Tracheal epithelial cell (primary cell): ENCODE measurements around the gene AARS2. TPM values are rescaled to one million over a fixed set of nuclear protein-coding genes. Genes with fewer than 3 reads are reported as not detected.

Experiments
- total RNA-seq: library from RNA; depleted of rRNA; stranded (reverse); fragments of >200 nt; gene quantifications from 2 replicates; pipeline ENCODE4 v1.2.1, GENCODE V29; 2014

The AARS2 gene
- total RNA-seq = 11.3 TPM in 2 replicates

DNA sequence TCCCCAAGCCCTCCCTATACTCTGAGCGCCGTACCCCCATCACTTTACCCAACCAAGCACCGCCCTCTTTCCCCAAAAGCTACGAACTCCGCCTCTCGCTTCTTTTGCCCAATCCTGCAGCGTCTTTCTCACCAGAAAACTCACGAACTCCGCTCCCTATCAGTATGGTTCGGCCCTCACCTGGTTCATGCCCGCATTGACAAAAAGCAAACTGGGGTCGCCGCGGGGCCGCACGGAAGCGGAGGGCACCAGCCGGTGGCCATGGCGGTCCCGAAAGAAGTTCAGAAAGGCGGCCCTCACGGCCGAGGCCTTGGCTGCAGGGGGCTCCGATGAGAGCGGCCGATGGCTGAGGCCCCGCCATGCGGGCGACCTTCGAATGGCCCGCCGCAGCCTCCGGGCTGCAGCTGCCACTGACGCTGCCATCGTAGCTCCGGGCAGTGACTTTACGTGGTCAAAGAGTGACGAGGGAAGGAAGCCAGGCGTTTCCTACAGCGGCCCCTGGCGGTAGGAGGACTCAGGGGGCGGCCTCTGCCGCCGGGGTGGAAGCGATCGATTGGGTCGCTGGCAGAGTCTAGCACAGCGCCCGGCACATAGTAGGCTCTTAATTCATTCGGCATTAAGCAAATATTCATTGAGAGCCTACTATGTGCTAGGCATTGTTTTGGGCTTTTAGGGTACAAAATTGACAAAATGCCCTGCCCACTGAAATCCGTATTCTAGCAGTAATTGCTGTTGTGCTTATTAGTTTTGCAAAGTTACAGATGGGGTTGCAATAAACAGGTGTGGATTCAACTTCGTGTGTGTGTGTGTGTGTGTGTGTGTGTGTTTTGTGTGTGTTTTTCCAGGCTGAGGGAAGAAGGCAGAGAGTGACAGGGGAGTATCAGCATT is at the start of gene AARS2:
TSS of gene AARS2 (minus strand) at position 447 of the 888 bp plus-strand sequence. CDS start at position 423, 24 bp downstream.

GRCh38 chr6:44342489-44342888 is 29.3 kb upstream of the AARS2 start, which contains the start of gene SPATS1:
Gene SPATS1 (plus strand): TSS chr6:44342650. CDS start chr6:44343096, 446 bp downstream.

DNA sequence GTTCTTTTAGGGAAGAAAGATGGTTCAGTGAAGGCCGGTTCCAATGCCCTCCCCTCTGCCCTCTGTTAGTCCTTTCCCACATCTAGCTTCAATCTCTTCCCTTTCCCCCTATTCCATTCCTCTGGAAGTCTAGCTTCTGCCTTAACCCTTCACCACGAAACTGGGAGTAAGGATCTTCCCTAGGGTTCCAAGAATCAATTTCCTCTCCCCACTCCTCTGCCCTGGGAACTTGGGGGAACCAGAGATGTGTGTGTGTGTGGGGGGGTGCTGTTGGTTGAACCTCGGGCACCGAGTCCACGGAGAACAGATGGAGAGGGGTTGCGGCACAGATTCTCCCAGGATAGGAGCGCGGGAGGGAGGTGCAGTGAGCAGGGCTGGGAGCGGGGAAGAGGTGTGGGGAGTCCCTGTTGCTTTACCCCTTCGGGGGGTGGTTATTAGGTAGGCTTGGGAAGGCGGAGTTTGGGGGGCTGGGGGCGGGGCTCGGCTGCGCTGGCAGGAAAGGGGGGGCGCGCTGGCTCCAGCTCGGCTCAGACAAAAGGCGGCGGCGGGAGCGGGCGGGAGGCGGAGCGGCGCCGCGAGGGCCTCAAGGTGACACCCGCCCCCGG is 43.1 kb downstream of the AARS2 start, which contains the start of gene TMEM151B:
TSS of gene TMEM151B (plus strand) at position 530 of the 605 bp plus-strand sequence. CDS start 293 bp downstream, outside the sequence.

DNA sequence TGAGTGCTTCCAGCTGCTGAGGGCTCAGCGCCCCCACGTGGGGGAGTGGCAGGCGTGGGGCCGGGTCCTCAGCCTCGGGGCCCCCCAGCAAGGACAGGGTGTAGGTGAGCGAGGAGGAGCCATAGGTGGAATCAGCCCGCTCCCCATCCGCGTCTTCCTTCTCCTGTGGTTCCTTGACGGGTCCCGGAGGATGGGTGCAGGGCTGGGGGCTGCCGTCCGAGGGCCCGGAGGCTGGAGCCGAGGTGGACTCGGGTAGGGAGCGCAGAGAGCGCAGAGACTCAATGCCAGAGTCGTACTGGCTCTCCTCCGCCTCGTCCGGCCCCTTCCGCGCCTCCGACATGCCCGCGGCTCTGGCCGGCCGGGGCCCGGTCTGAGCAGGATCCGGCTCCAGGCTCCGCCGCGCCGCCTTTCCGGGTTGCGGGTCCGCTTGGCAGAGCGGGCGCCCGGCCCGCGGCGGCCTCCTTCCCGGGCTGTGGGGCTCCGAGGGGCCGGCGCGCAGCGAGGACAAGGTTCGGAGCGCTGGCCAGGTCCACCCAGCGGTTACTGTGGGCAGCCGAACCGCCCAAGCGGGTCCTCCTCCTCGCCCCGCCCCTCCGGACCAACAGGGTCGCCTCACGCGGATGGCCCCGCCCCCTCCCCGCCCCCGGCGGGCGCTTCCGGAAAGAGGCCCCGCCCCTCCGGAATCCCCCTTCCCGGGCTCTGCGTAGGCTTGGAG is 48.0 kb downstream of the AARS2 start, which contains the start of gene NFKBIE:
TSS of gene NFKBIE (minus strand) at position 545 of the 715 bp plus-strand sequence. CDS start at position 340, 205 bp downstream.

DNA sequence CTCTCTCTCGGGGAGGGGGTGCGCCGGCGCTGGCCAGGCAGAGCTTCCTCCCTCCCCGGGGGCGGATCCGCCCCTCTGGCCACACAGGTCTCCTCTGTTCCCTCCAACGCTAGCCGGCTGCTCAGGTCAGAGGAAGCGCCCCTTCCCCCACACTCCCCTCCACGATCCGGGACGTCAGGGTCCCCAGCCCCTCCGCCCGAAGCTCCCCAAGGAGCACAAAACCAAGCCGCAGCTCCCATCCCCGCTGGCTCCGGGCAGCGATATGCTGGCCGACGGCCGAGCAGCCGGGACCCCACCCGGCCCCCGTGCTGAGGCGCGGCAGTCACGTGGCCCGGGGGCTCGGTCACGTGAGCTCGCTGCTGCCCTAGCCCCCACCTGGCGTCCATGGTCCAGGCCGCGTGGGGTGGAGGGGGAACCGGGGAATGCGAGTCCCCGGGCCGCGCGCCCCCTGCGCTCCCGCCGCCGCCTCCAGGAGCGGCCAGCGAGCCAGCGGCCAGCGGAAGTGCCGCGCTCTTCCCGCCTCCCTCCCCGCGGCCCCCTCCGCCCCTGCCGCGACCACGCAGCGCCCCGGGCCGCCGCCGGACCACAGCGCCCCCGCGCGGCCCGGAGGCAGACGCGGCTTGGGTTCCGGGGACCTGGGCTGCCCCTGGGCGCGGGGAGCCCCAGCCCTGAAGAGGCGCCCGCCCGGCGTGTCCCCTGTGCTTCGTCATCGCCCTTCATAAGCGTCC is 56.0 kb downstream of the AARS2 start, which contains the start of gene SLC35B2:
TSS of gene SLC35B2 (minus strand) at position 504 of the 728 bp plus-strand sequence. CDS start at position 386, 118 bp downstream.

Other genes with a start within 250 kb of the AARS2 start
- gene MRPL14, start 185.9 kb downstream of the AARS2 start, total RNA-seq = 64.8 and 92.1 TPM in 2 replicates
- 35.8 and 54.9 TPM in 2 replicates for gene TMEM63B, start 185.8 kb downstream of the AARS2 start, total RNA-seq
- not detected in 2 replicates for gene CAPN11, start 154.5 kb downstream of the AARS2 start, total RNA-seq
- gene MYMX, start 96.4 kb downstream of the AARS2 start, total RNA-seq = not detected in 2 replicates
- 4.0 and 13.5 TPM in 2 replicates for gene SLC29A1, start 89.8 kb downstream of the AARS2 start, total RNA-seq
- 436 and 475 TPM in 2 replicates for gene HSP90AB1, start 66.2 kb downstream of the AARS2 start, total RNA-seq
- gene SLC35B2, start 55.8 kb downstream of the AARS2 start, total RNA-seq = 82.9 and 97.6 TPM in 2 replicates
- 7.0 and 28.9 TPM in 2 replicates for gene NFKBIE, start 47.8 kb downstream of the AARS2 start, total RNA-seq
- gene TMEM151B, start 42.9 kb downstream of the AARS2 start, total RNA-seq = not detected in 2 replicates
- not detected in 2 replicates for gene SPATS1, start 29.3 kb upstream of the AARS2 start, total RNA-seq
- 18.8 and 19.4 TPM in 2 replicates for gene CDC5L, start 74.4 kb upstream of the AARS2 start, total RNA-seq